Neuronal stem cell (in vitro differentiated cells): ENCODE results near the gene PELO.

Source experiments
- DNase-seq: peaks from one replicate; pipeline ENCODE4 v3.0.0-alpha.2; 2013; ENCODE audit warnings: low spot score
- H2AFZ ChIP-seq: one replicate; pipeline ENCODE4 v1.6.1; 2013; ENCODE audit warnings: mild to moderate bottlenecking, low read length, inconsistent platforms
- H2AK5ac ChIP-seq: 2 replicates; pipeline ENCODE4 v1.6.1; 2013; ENCODE audit warnings: low read depth, mild to moderate bottlenecking, inconsistent platforms, low read length, moderate library complexity, mixed read lengths
- H2BK120ac ChIP-seq: 2 replicates; pipeline ENCODE4 v1.6.1; 2013; ENCODE audit warnings: low read depth, mild to moderate bottlenecking, inconsistent platforms, low read length, moderate library complexity, mixed read lengths
- H2BK12ac ChIP-seq: one replicate; pipeline ENCODE4 v1.6.1; 2013; ENCODE audit warnings: low read length, inconsistent platforms
- H2BK15ac ChIP-seq: 2 replicates; pipeline ENCODE4 v1.6.1; 2013; ENCODE audit warnings: mild to moderate bottlenecking, low read length, inconsistent platforms, mixed read lengths
- H2BK5ac ChIP-seq: one replicate; pipeline ENCODE4 v1.6.1; 2013; ENCODE audit warnings: inconsistent platforms, mild to moderate bottlenecking, low read length, moderate library complexity
- H3K14ac ChIP-seq: one replicate; pipeline ENCODE4 v1.6.1; 2013; ENCODE audit warnings: low read length, inconsistent platforms
- H3K18ac ChIP-seq: 2 replicates; pipeline ENCODE4 v1.6.1; 2013; ENCODE audit warnings: low read length, inconsistent platforms
- H3K23ac ChIP-seq: 2 replicates; pipeline ENCODE4 v1.6.1; 2013; ENCODE audit warnings: low read depth, mild to moderate bottlenecking, mixed read lengths, low read length, inconsistent platforms; ENCODE audit not compliant: poor library complexity
- H3K27ac ChIP-seq: replicated peaks from 3 replicates; pipeline ENCODE4 v1.5.1; 2013; ENCODE audit warnings: low read length, inconsistent platforms
- H3K27me3 ChIP-seq, 3 experiments: 2 replicates each; pipeline ENCODE4 v1.6.1; 2013; ENCODE audit warnings: low read length in 3 of 3, mild to moderate bottlenecking in 2 of 3, inconsistent platforms in 1 of 3, low read depth in 1 of 3, mixed read lengths in 1 of 3, moderate library complexity in 1 of 3; ENCODE audit not compliant: control insufficient read depth in 3 of 3, insufficient read depth in 3 of 3
- H3K36me3 ChIP-seq, 2 donors: replicated peaks in 1 of 2; 2 replicates each; pipeline ENCODE4 v1.6.1; 2013; ENCODE audit warnings: low read length in 2 of 2; ENCODE audit not compliant: control insufficient read depth in 2 of 2, insufficient read depth in 2 of 2
- H3K4ac ChIP-seq: 2 replicates; pipeline ENCODE4 v1.6.1; 2013; ENCODE audit warnings: inconsistent platforms, mild to moderate bottlenecking, low read length, moderate library complexity
- H3K4me1 ChIP-seq, 2 donors: 1 replicate in 1 of 2; 2 replicates in 1 of 2; pipeline ENCODE4 v1.6.1; 2013; ENCODE audit warnings: low read length in 2 of 2, low read depth in 1 of 2; ENCODE audit not compliant: control insufficient read depth in 2 of 2, insufficient read depth in 1 of 2
- H3K4me2 ChIP-seq: one replicate; pipeline ENCODE4 v1.6.1; 2013; ENCODE audit warnings: mild to moderate bottlenecking, low read length, inconsistent platforms; ENCODE audit not compliant: insufficient read depth, poor library complexity, severe bottlenecking
- H3K4me3 ChIP-seq, 2 donors: 2 replicates each; pipeline ENCODE4 v1.5.1; 2013; ENCODE audit warnings: low read length in 2 of 2, mild to moderate bottlenecking in 2 of 2, inconsistent platforms in 1 of 2, moderate library complexity in 1 of 2
- H3K79me1 ChIP-seq: one replicate; pipeline ENCODE4 v1.6.1; 2013; ENCODE audit warnings: low read depth, mild to moderate bottlenecking, inconsistent platforms, low read length, moderate library complexity
- H3K9ac ChIP-seq: one replicate; pipeline ENCODE4 v1.6.1; 2013; ENCODE audit warnings: mild to moderate bottlenecking, low read depth, low read length, inconsistent platforms; ENCODE audit not compliant: poor library complexity
- H3K9me3 ChIP-seq, 2 donors: replicated peaks in 1 of 2; 2 replicates each; pipeline versions ENCODE3 to v1.6.1; 2013; ENCODE audit warnings: low read length in 2 of 2, mild to moderate bottlenecking in 2 of 2, inconsistent platforms in 1 of 2, low read depth in 1 of 2, mixed read lengths in 1 of 2, moderate library complexity in 1 of 2; ENCODE audit not compliant: control insufficient read depth in 2 of 2, insufficient read depth in 1 of 2
- H4K8ac ChIP-seq: one replicate; pipeline ENCODE4 v1.6.1; 2013; ENCODE audit warnings: low read depth, mild to moderate bottlenecking, inconsistent platforms, low read length, moderate library complexity
- H4K91ac ChIP-seq: one replicate; pipeline ENCODE4 v1.6.1; 2013; ENCODE audit warnings: low read length, low read depth, mild to moderate bottlenecking, inconsistent platforms; ENCODE audit not compliant: poor library complexity
- WGBS, 2 donors: extraction: QIAGEN DNeasy Blood & Tissue Kit; methylation state at CpG; one replicate each; pipeline ENCODE4 v1.1.7; 2013; ENCODE audit warnings: missing lambda C conversion rate in 2 of 2, mixed read lengths in 1 of 2; ENCODE audit not compliant: insufficient read length in 2 of 2, insufficient replicate concordance in 1 of 2; ENCODE audit errors: extremely low coverage in 2 of 2; 5-methylcytosine and 5-hydroxymethylcytosine counted together

Gene PELO

GRCh38 chr5:52748590-52748989 lies 39.1 kb upstream of the PELO start:
- no peak overlapping the region for H2BK5ac ChIP-seq
- DNase-seq = no peak
- no peak overlapping the region for H4K91ac ChIP-seq

GRCh38 chr5:52749666-52750065 lies 38.0 kb upstream of the PELO start:
- H3K27ac ChIP-seq = no peak overlapping the region
- no peak overlapping the region for H2BK15ac ChIP-seq
- no peaks in the 10 kb centered on the region for H3K27me3 ChIP-seq
- H3K4ac ChIP-seq = no peak overlapping the region
- no peak overlapping the region for H2AK5ac ChIP-seq
- no peak overlapping the region for H3K4me2 ChIP-seq
- H3K9ac ChIP-seq = no peak overlapping the region
- H3K23ac ChIP-seq = no peak overlapping the region
- no peak for DNase-seq
- H3K14ac ChIP-seq = no peak overlapping the region
- no peak overlapping the region for H3K4me3 ChIP-seq
- H3K9me3 ChIP-seq = no peaks in the 10 kb centered on the region
- H3K18ac ChIP-seq = no peak overlapping the region
- no peak overlapping the region for H2AFZ ChIP-seq
- no peak overlapping the region for H4K8ac ChIP-seq
- no peak overlapping the region for H4K91ac ChIP-seq
- no peak overlapping the region for H2BK120ac ChIP-seq
- H2BK5ac ChIP-seq = no peak overlapping the region
- no peaks in the 10 kb centered on the region for H3K36me3 ChIP-seq
- H2BK12ac ChIP-seq = no peak overlapping the region
- H3K79me1 ChIP-seq = no peaks in the 10 kb centered on the region
- no peaks in the 10 kb centered on the region for H3K4me1 ChIP-seq

More at GRCh38 chr5:52748590-52748989, 39.1 kb upstream of the PELO start:
- no peak overlapping the region for H2AFZ ChIP-seq
- H4K8ac ChIP-seq = no peak overlapping the region
- no peak overlapping the region for H3K27ac ChIP-seq
- no peaks in the 10 kb centered on the region for H3K4me1 ChIP-seq
- H3K4ac ChIP-seq = no peak overlapping the region
- no peaks in the 10 kb centered on the region for H3K36me3 ChIP-seq
- no peaks in the 10 kb centered on the region for H3K9me3 ChIP-seq
- no peak overlapping the region for H2BK120ac ChIP-seq
- H3K4me2 ChIP-seq = no peak overlapping the region
- H3K23ac ChIP-seq = no peak overlapping the region
- H3K18ac ChIP-seq = no peak overlapping the region
- no peak overlapping the region for H2BK12ac ChIP-seq
- no peak overlapping the region for H2AK5ac ChIP-seq
- no peak overlapping the region for H3K4me3 ChIP-seq
- no peaks in the 10 kb centered on the region for H3K27me3 ChIP-seq
- no peaks in the 10 kb centered on the region for H3K79me1 ChIP-seq
- no CpG with 5 or more reads among the region's 1 CpG for WGBS, 2 donors
- H3K9ac ChIP-seq = no peak overlapping the region
- H3K14ac ChIP-seq = no peak overlapping the region
- no peak overlapping the region for H2BK15ac ChIP-seq

GRCh38 chr5:52751137-52751536 lies 36.6 kb upstream of the PELO start:
- Histone ChIP-seq H2BK120ac (no peak overlapping the region), H3K4me3 (no peak overlapping the region), H3K4me2 (no peak overlapping the region), H3K23ac (no peak overlapping the region), H3K9ac (no peak overlapping the region), H3K18ac (no peak overlapping the region), H3K27ac (no peak overlapping the region), H3K4ac (no peak overlapping the region), H2BK5ac (no peak overlapping the region), H3K9me3 (no peaks in the 10 kb centered on the region), H3K4me1 (no peaks in the 10 kb centered on the region), H3K36me3 (no peaks in the 10 kb centered on the region), H4K8ac (no peak overlapping the region), H3K27me3 (no peaks in the 10 kb centered on the region), H2AFZ (no peak overlapping the region), H2BK12ac (no peak overlapping the region), H4K91ac (no peak overlapping the region), H2AK5ac (no peak overlapping the region), H3K79me1 (no peaks in the 10 kb centered on the region), H2BK15ac (no peak overlapping the region), H3K14ac (no peak overlapping the region)
- no CpG with 5 or more reads among the region's 1 CpG for WGBS, 2 donors
- DNase-seq = no peak

GRCh38 chr5:52754051-52754450 lies 33.7 kb upstream of the PELO start:
- no peak overlapping the region for H2BK5ac ChIP-seq
- no peak overlapping the region for H2BK120ac ChIP-seq
- no CpG with 5 or more reads among the region's 2 CpGs for WGBS, 2 donors
- no peak overlapping the region for H3K4me3 ChIP-seq
- H3K27me3 ChIP-seq = no peaks in the 10 kb centered on the region
- no peak overlapping the region for H3K18ac ChIP-seq
- no peaks in the 10 kb centered on the region for H3K9me3 ChIP-seq
- H3K23ac ChIP-seq = no peak overlapping the region
- no peak overlapping the region for H3K9ac ChIP-seq
- H3K27ac ChIP-seq = no peak overlapping the region
- H3K79me1 ChIP-seq = no peaks in the 10 kb centered on the region
- no peaks in the 10 kb centered on the region for H3K4me1 ChIP-seq
- H3K4ac ChIP-seq = no peak overlapping the region
- no peak overlapping the region for H2AK5ac ChIP-seq
- no peak for DNase-seq
- H3K36me3 ChIP-seq = no peaks in the 10 kb centered on the region
- H4K91ac ChIP-seq = no peak overlapping the region
- no peak overlapping the region for H3K14ac ChIP-seq
- no peak overlapping the region for H2BK15ac ChIP-seq
- H2BK12ac ChIP-seq = no peak overlapping the region
- H4K8ac ChIP-seq = no peak overlapping the region
- H3K4me2 ChIP-seq = no peak overlapping the region
- no peak overlapping the region for H2AFZ ChIP-seq
